ENCODE data around the gene KDM1A.

- no peak for TF ChIP-seq PRDM15 (CRISPR knock-in tag; IDR thresholded peaks at IDR 0.05)
- TF ChIP-seq ZNF724P (CRISPR knock-in tag; IDR thresholded peaks at IDR 0.05; ENCODE audit: borderline replicate concordance), result no peak
- no peak for TF ChIP-seq CTCF (CRISPR knock-in tag; IDR thresholded peaks at IDR 0.05)
- no peak for TF ChIP-seq ARNTL (CRISPR knock-in tag; IDR thresholded peaks at IDR 0.05)
- no peak for TF ChIP-seq HDAC6 (IDR thresholded peaks at IDR 0.05; ENCODE audit: low read depth, low read length)
Measured at GRCh38 chr1:23116216-23116836, 97.1 kb downstream of the KDM1A start.

Data from HepG2 (cell line).